Endothelial cell of umbilical vein (primary cell): ENCODE results near the gene CD247. TPM values are rescaled to one million over a fixed set of nuclear protein-coding genes. Genes with fewer than 3 reads are reported as not detected.

Source experiments
- BruUV-seq: library from RNA; stranded (reverse); fragments of 400-500 nt; replicated peaks from 2 replicates; lab custom pipeline; 2021; lab: Mats Ljungman, UMichigan
- CTCF ChIA-PET: fragments of 300-600, 350-600 bp; sonication (Branson Sonifier 250); formaldehyde crosslinking; loops from one replicate; lab custom pipeline; 2021; ENCODE audit warnings: antibody characterized with exemption, inconsistent platforms; lab: Charles Lee
- POLR2A ChIA-PET: fragments of 300-600, 350-600 bp; sonication (Branson Sonifier 250); formaldehyde crosslinking; loops from one replicate; lab custom pipeline; 2021; ENCODE audit warnings: antibody characterized with exemption, inconsistent platforms; lab: Charles Lee
- DNase-seq: peaks from one replicate; pipeline ENCODE4 v3.0.0-alpha.2; 2011; ENCODE audit warnings: low read depth, low spot score
- FAIRE-seq: peaks from 2 replicates; lab custom pipeline; 2011; peaks lifted over from hg19 to GRCh38; lab: Jason Lieb, UNC
- H2AFZ ChIP-seq: 2 replicates; pipeline ENCODE4 v1.6.0; 2012; ENCODE audit warnings: low read depth, low read length, control low read depth, inconsistent platforms
- H3K27ac ChIP-seq: 2 replicates; pipeline ENCODE4 v1.5.1; 2011; ENCODE audit warnings: low read depth, mild to moderate bottlenecking, control low read depth, low read length, moderate library complexity; ENCODE audit not compliant: insufficient read depth
- H3K27me3 ChIP-seq, 2 experiments: 2 replicates each; pipeline versions ENCODE4 v1.6.0 to v1.6.1; 2011; ENCODE audit warnings: low read length in 2 of 2, mixed read lengths in 1 of 2; ENCODE audit not compliant: control insufficient read depth in 2 of 2, insufficient read depth in 2 of 2
- H3K36me3 ChIP-seq, 2 experiments: 2 replicates in 1 of 2; 3 replicates in 1 of 2; pipeline ENCODE4 v1.5.1; 2011; ENCODE audit warnings: low read length in 2 of 2, mild to moderate bottlenecking in 1 of 2, moderate library complexity in 1 of 2; ENCODE audit not compliant: control insufficient read depth in 2 of 2, insufficient read depth in 2 of 2; ENCODE audit errors: extremely low read depth in 1 of 2
- H3K4me1 ChIP-seq: 3 replicates; pipeline ENCODE4 v1.5.1; 2011; ENCODE audit warnings: mild to moderate bottlenecking, low read length; ENCODE audit not compliant: control insufficient read depth, insufficient read depth; ENCODE audit errors: extremely low read depth
- H3K4me2 ChIP-seq: 2 replicates; pipeline ENCODE4 v1.6.1; 2011; ENCODE audit warnings: low read length, control low read depth, mixed read lengths; ENCODE audit not compliant: insufficient read depth
- H3K4me3 ChIP-seq, 3 experiments: fragments of 200-600 bp in 1 of 3; sonication (generic), shearing (Covaris generic) in 1 of 3; replicated peaks in 1 of 3; 2 replicates each; pipeline ENCODE4 v1.5.1; 2011 to 2016; ENCODE audit warnings: control low read depth in 3 of 3, low read length in 3 of 3, mild to moderate bottlenecking in 2 of 3, inconsistent platforms in 1 of 3, low read depth in 1 of 3, moderate library complexity in 1 of 3; ENCODE audit not compliant: insufficient read depth in 1 of 3
- H3K79me2 ChIP-seq: 2 replicates; pipeline ENCODE4 v1.6.0; 2012; ENCODE audit warnings: low read length, inconsistent platforms; ENCODE audit not compliant: control insufficient read depth, insufficient read depth
- H3K9ac ChIP-seq: replicated peaks from 2 replicates; pipeline ENCODE3; 2011; ENCODE audit warnings: low read length, control low read depth; ENCODE audit not compliant: insufficient read depth; ENCODE audit errors: extremely low read depth
- H3K9me1 ChIP-seq: replicated peaks from 3 replicates; pipeline ENCODE4 v1.6.0; 2011; ENCODE audit warnings: mild to moderate bottlenecking, low read length; ENCODE audit not compliant: control insufficient read depth, insufficient read depth; ENCODE audit errors: extremely low read depth
- H3K9me3 ChIP-seq: replicated peaks from 2 replicates; pipeline ENCODE4 v1.5.1; 2012; ENCODE audit warnings: low read length, inconsistent platforms; ENCODE audit not compliant: control insufficient read depth, insufficient read depth
- H4K20me1 ChIP-seq: replicated peaks from 2 replicates; pipeline ENCODE3; 2011; ENCODE audit warnings: mild to moderate bottlenecking, low read length; ENCODE audit not compliant: control insufficient read depth, insufficient read depth; ENCODE audit errors: extremely low read depth
- CTCF ChIP-seq, 2 donors: IDR thresholded peaks; 1 replicate in 1 of 2; 2 replicates in 1 of 2; pipeline ENCODE4 v1.5.1; 2011; ENCODE audit warnings: low read length in 2 of 2, mild to moderate bottlenecking in 2 of 2, moderate library complexity in 2 of 2, control low read depth in 1 of 2, inconsistent platforms in 1 of 2, low read depth in 1 of 2; ENCODE audit not compliant: insufficient read depth in 1 of 2; ENCODE audit errors: extremely low read depth in 1 of 2
- EZH2 ChIP-seq: IDR thresholded peaks from 2 replicates; pipeline ENCODE4 v1.6.1; 2012; ENCODE audit warnings: borderline replicate concordance, low read depth, mild to moderate bottlenecking, moderate library complexity, low read length, inconsistent platforms; ENCODE audit not compliant: severe bottlenecking
- FOS ChIP-seq: IDR thresholded peaks from 2 replicates; pipeline ENCODE4 v1.6.1; 2011; ENCODE audit warnings: mild to moderate bottlenecking, low read length, moderate library complexity, borderline replicate concordance; ENCODE audit not compliant: insufficient read depth
- GATA2 ChIP-seq: IDR thresholded peaks from 2 replicates; pipeline ENCODE4 v1.7.0; 2011; ENCODE audit warnings: low read depth, mild to moderate bottlenecking, moderate library complexity, mixed read lengths, low read length; ENCODE audit not compliant: insufficient read length, insufficient read depth
- JUN ChIP-seq: IDR thresholded peaks from 2 replicates; pipeline ENCODE4 v1.6.1; 2011; ENCODE audit warnings: borderline replicate concordance, low read depth; ENCODE audit not compliant: insufficient read length, insufficient read depth
- MAX ChIP-seq: IDR thresholded peaks from 2 replicates; pipeline ENCODE4 v1.6.1; 2011; ENCODE audit not compliant: insufficient read depth, insufficient read length
- MYC ChIP-seq: IDR thresholded peaks from one replicate; pipeline ENCODE4 v1.6.1; 2011; ENCODE audit warnings: mild to moderate bottlenecking, low read depth, low read length
- POLR2A ChIP-seq: IDR thresholded peaks from 2 replicates; pipeline ENCODE4 v1.6.1; 2012; ENCODE audit warnings: low read depth, mild to moderate bottlenecking, control low read depth, low read length
- POLR2AphosphoS5 ChIP-seq: IDR thresholded peaks from 2 replicates; pipeline ENCODE4 v1.6.1; 2012; ENCODE audit warnings: low read depth, mild to moderate bottlenecking, control low read depth, low read length, moderate library complexity; ENCODE audit not compliant: insufficient read depth
- dilution Hi-C: fragments of 300-500 bp; cut with MboI; formaldehyde crosslinking; loops from one replicate; pipeline ENCODE4 v1.15.0; 2019; ENCODE audit warnings: low sequenced_read_pairs; ENCODE audit not compliant: extremely low pct_ligation_motif_present
- intact Hi-C: fragments of 100-400 bp; cut with micrococcal nuclease; formaldehyde crosslinking; loops from one replicate; pipeline ENCODE4 v1.10.0; 2022
- polyA plus RNA-seq, 4 experiments: library from polyadenylated mRNA; depleted of rRNA in 3 of 4; stranded (reverse) in 3 of 4; unstranded in 1 of 4; fragments of >200 nt; gene quantifications; 2 replicates each; pipeline versions ENCODE4 v1.2.1 to v1.2.3, GENCODE V29; 2011 to 2012; ENCODE audit warnings: missing spikeins in 1 of 4
- total RNA-seq: library from RNA; stranded (reverse); gene quantifications from 2 replicates; pipeline ENCODE4 v1.2.3, GENCODE V29; 2021

The CD247 gene
- total and polyA plus RNA-seq, 2 donors (not counting 3 experiments of a cell fraction or from before 2014, with no cell fraction given), result not detected

DNA sequence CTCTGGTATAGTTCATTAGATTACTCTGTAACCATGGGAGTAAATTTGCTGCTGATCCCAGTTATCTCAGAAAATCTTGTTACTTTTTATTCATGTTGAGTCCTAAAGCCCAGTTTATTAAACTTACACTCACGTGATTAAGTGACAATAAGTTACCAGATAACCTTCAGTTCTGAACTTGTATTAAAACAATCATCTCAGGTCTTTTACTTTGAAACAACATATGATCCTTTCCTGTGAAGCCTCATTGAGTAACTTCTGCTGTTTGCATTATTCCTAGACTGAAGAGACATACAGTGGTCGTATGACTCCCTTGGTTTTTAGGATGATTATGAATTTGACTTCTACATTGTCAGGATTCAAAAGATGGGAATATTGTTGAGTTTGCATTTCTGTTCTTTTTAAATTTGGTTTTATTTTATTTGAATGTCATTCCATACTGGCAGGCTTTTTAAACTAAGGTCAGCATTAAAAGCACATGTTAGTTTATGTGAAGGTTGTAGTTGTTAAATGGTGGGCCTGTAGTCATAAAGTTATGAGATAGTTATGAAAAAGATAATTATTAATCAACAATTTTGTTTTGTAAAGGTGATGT is 117.9 kb downstream of the CD247 start:
- POLR2A ChIA-PET, result no interaction called here
- no peak overlapping the region for H3K4me2 ChIP-seq
- no peaks in the 10 kb centered on the region for H3K79me2 ChIP-seq
- CTCF ChIA-PET, result interaction anchor here (1.9 kb wide), 1 partner anchor 132 kb away, joined by 7 read pairs; no protein-coding TSS in a partner anchor
- no peaks in the 10 kb centered on the region for H3K9me1 ChIP-seq
- H3K4me3 ChIP-seq, result no peak overlapping the region
- DNase-seq (no peak), FAIRE-seq (peak; percentile 52)
- dilution Hi-C loops (no loop called here), intact Hi-C loops (no loop called here)
- BruUV-seq, result no TSS peak
- H4K20me1 ChIP-seq, result no peaks in the 10 kb centered on the region
- no peak overlapping the region for H2AFZ ChIP-seq
- no peaks in the 10 kb centered on the region for H3K27me3 ChIP-seq
- peaks cover 15% of the 10 kb centered on the region for H3K4me1 ChIP-seq
- TF ChIP-seq POLR2AphosphoS5 (no peak), EZH2 (no peak), FOS (no peak), MAX (no peak), MYC (no peak), JUN (no peak), POLR2A (no peak), GATA2 (no peak)
- no peaks in the 10 kb centered on the region for H3K9me3 ChIP-seq
- no peak overlapping the region for H3K27ac ChIP-seq
- H3K9ac ChIP-seq, result no peak overlapping the region
- H3K36me3 ChIP-seq, result no peaks in the 10 kb centered on the region

DNA sequence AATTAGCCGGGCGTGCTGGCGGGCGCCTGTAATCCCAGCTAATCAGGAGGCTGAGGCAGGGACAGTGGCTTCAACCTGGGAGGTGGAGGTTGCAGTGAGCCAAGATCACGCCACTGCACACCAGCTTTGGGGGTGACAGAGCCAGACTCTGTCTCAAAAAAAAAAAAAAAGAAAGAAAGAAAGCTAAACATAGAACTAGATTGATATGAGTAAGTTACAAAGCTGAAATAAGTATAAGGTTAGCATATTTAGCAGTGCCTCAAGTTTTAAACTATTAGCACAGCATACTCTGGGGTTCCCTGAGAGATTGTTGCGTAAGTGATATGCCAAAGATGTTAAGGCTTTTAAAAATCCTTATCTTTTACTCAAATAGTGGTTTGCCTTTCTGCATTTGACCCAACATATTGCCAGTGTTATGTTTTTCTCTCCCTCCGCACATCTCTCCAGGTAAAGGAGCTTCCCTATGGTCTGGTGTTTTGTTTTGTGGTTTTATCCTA is 126.1 kb downstream of the CD247 start:
- no peaks in the 10 kb centered on the region for H3K9me1 ChIP-seq
- intact Hi-C loops (no loop called here), dilution Hi-C loops (no loop called here)
- H2AFZ ChIP-seq, result no peak overlapping the region
- DNase-seq (no peak), FAIRE-seq (no peak)
- H3K4me3 ChIP-seq, result no peak overlapping the region
- H4K20me1 ChIP-seq, result no peaks in the 10 kb centered on the region
- no peaks in the 10 kb centered on the region for H3K27me3 ChIP-seq
- no peak overlapping the region for H3K4me2 ChIP-seq
- no peaks in the 10 kb centered on the region for H3K4me1 ChIP-seq
- no peak overlapping the region for H3K27ac ChIP-seq
- H3K79me2 ChIP-seq, result no peaks in the 10 kb centered on the region
- ChIA-PET POLR2A (no interaction called here), CTCF (interaction anchor here (1.3 kb wide), 1 partner anchor 22 kb away, joined by 4 read pairs; no protein-coding TSS in a partner anchor)
- no peak for TF ChIP-seq JUN
- TF ChIP-seq EZH2, result no peak
- no peak for TF ChIP-seq GATA2
- TF ChIP-seq POLR2A, result no peak
- no peak for TF ChIP-seq MAX
- TF ChIP-seq MYC, result no peak
- no peak for TF ChIP-seq FOS
- TF ChIP-seq POLR2AphosphoS5, result no peak
- TF ChIP-seq CTCF (IDR thresholded peaks at IDR 0.05; ENCODE audit: extremely low read depth in 1 of 2, insufficient read depth in 1 of 2, low read depth in 1 of 2, low read length in 2 of 2), result no peak
- H3K9me3 ChIP-seq, result no peaks in the 10 kb centered on the region
- H3K36me3 ChIP-seq, result no peaks in the 10 kb centered on the region
- H3K9ac ChIP-seq, result no peak overlapping the region
- no TSS peak for BruUV-seq
